Fibroblast of villous mesenchyme (primary cell): Measurements from ENCODE around the gene HIKESHI. TPM values are rescaled to one million over a fixed set of nuclear protein-coding genes. Genes with fewer than 3 reads are reported as not detected.

Experiments
- DNase-seq: peaks from one replicate; pipeline ENCODE4 v3.0.0-alpha.2; 2010; ENCODE audit warnings: low read depth
- H3K4me3 ChIP-seq: 2 replicates; pipeline ENCODE4 v1.5.1; 2011; ENCODE audit warnings: low read depth, mild to moderate bottlenecking, low read length
- total RNA-seq: library from RNA; depleted of rRNA; stranded (reverse); fragments of >200 nt; gene quantifications from 2 replicates; pipeline ENCODE4 v1.2.3, GENCODE V29; 2012
- TF ChIP-seq, protein P1 (sequence below): IDR thresholded peaks from 2 replicates; pipeline ENCODE4 v1.5.1; 2012; ENCODE audit warnings: low read depth, mild to moderate bottlenecking, low read length; ENCODE audit not compliant: insufficient read depth

HIKESHI gene, protein sequence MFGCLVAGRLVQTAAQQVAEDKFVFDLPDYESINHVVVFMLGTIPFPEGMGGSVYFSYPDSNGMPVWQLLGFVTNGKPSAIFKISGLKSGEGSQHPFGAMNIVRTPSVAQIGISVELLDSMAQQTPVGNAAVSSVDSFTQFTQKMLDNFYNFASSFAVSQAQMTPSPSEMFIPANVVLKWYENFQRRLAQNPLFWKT
- total RNA-seq: 74.4 and 101 TPM in 2 replicates

DNA sequence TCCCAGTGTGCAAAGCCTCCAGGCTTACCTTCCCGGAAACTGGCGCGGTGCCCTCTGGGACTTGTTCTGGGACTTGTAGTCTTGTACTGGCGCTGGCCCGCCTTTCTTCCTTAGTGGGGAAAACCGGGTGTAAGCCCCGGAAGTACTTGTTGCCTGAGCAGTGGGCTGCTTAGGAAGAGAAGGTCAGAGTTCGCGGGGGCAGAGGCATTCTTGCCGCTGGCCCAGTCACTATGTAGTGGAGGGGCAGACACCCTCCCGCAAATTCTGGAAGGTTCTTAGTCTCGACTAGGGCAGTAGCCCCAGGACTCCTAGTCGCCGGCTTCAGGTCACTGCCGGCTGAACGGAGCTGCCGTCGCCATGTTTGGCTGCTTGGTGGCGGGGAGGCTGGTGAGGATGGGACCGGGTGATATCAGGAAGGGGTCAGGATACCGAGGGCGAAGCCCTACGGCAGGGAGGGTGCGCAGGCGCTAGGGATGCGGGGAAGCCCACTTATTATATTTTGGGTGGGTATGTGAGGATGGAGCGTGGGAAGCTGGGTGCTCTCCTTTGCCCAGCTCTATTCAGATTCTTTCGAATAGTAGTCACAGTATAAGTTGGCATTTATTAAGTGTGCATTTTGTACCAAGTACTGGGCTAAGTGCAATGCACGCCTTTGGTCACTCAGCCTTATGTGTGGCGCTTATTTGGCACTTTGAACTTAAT lies at the start of gene HIKESHI:
HIKESHI (plus strand) TSS at position 149 of the 702 bp plus-strand sequence; CDS start at position 358, 209 bp downstream.
- TF ChIP-seq, protein P1, sequence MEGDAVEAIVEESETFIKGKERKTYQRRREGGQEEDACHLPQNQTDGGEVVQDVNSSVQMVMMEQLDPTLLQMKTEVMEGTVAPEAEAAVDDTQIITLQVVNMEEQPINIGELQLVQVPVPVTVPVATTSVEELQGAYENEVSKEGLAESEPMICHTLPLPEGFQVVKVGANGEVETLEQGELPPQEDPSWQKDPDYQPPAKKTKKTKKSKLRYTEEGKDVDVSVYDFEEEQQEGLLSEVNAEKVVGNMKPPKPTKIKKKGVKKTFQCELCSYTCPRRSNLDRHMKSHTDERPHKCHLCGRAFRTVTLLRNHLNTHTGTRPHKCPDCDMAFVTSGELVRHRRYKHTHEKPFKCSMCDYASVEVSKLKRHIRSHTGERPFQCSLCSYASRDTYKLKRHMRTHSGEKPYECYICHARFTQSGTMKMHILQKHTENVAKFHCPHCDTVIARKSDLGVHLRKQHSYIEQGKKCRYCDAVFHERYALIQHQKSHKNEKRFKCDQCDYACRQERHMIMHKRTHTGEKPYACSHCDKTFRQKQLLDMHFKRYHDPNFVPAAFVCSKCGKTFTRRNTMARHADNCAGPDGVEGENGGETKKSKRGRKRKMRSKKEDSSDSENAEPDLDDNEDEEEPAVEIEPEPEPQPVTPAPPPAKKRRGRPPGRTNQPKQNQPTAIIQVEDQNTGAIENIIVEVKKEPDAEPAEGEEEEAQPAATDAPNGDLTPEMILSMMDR: no peak
- H3K4me3 ChIP-seq: peak within 1 kb of the TSS; percentile 98

DNA sequence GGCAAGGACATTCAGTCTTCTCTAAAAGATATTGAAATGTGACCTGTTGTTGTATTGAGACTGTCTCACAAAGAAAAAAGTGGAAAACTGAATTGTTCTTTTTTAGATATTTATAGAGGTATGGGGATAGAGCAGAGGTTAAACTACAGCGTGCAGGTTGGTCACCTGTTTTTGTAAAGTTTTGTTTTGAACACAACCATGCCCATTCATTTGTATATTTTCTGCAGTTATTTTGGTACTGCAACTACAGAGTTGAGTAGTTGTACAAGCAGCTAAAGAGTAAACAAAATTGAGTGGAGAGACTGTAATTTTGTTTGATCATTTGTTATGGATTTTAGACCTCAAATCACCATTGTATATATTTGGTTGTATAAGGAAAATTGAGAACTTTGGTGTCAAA lies 46.1 kb upstream of the HIKESHI start:
- H3K4me3 ChIP-seq: no peak overlapping the region
- TF ChIP-seq, protein P1: no peak
- no peak for DNase-seq

More for the DNA sequence above, at the start of gene HIKESHI:
- DNase-seq: peak; percentile 96

DNA sequence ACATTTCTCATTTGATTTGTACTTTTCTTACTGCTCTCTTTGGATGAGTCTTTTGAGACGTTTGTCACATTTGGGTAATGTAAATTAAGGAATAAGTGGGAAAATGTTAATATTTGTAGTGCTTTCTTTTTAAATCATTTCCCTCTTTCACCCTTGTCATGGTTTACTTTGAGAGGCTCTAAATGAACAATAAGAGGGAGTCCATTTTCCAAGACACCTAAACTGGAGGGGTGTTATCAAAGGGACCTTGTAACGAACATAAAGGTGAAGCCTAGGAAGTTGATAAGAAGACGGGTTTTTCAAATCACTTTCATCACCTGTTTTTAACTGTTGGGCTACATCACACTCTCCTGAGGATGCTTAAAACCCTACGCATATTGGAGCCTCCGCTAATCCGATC lies 45.4 kb upstream of the HIKESHI start:
- H3K4me3 ChIP-seq: no peak overlapping the region
- TF ChIP-seq, protein P1: no peak
- no peak for DNase-seq

DNA sequence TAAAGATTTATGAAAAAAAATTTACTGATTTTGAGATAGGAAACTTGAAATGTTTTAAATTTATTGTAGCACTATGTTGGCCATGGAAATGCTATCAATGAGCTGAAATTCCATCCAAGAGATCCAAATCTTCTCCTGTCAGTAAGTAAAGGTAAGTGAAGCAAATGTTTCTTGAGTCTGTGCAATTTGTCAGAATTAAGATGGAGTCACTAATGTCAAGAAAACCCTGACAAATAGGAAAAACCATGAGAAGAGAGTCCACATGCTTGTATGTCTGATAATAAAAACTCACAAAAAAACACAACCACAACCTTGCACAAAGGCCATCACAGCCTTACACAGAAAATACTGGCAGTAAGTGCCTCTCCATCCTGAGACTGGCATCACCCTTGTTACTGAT lies 44.6 kb upstream of the HIKESHI start:
- H3K4me3 ChIP-seq: no peak overlapping the region
- TF ChIP-seq, protein P1: no peak
- no peak for DNase-seq

DNA sequence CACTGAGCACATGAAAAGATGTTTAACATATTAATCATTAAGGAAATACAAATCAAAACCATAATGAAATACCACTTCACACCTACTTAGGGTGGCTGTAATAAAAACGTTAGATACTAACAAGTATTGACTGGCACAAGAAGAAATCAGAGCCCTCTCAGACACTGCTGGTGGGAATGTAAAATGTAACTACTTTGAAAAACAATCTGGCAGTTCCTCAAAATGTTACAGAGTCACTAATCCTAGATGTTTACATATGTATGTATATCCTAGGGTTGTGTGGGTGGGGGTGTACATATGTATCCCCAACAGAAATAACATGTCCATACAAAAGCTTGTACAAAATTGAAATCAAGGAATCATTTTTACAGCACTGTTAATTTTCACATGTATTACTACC lies 42.3 kb upstream of the HIKESHI start:
- TF ChIP-seq, protein P1: no peak
- DNase-seq: no peak
- H3K4me3 ChIP-seq: no peak overlapping the region

DNA sequence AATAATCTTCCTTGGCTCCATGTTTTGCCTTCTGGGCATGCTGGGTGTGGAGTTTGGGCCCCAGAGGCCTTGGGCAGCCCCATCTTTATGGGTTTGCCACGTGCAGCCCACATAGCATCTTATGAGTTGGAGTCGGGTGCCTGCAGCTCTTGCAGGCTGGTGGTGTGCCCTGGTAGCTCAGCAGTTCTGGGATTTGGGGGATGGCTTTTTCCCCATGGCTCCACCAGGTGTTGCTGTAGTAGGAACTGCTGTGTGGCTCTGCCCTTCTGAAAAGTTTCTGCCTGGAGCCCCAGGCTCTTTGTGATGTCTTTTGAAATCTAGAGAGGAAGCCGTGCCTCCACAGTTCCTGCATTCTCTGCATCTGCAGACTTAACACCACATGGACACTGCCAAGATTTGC lies 40.7 kb upstream of the HIKESHI start:
- no peak for DNase-seq
- no peak overlapping the region for H3K4me3 ChIP-seq
- TF ChIP-seq, protein P1: no peak
